Activated CD4-positive, alpha-beta T cell treated with anti-CD3 and anti-CD28 coated beads for 48 hours (primary cell): ENCODE data around the gene BCAM.
"Not testable (repeated sequence)": the region's sequence is repeated elsewhere in the genome, so short reads cannot be mapped to it uniquely, and the experiment has no call there.

Source experiments
- DNase-seq: peaks from one replicate; pipeline ENCODE4 v3.0.0-alpha.2; 2020

Gene BCAM

GRCh38 chr19:44855606-44856005 lies 46.7 kb downstream of the BCAM start:
- DNase-seq, result no peak

- no peak for DNase-seq
These were observed 47.6 kb downstream of the BCAM start for GRCh38 chr19:44856421-44857083.

GRCh38 chr19:44857837-44858236 lies 48.9 kb downstream of the BCAM start:
- DNase-seq, result no peak

- not testable (repeated sequence) for DNase-seq
These were observed 52.7 kb downstream of the BCAM start for GRCh38 chr19:44861576-44861975.

- no peak for DNase-seq
These were observed 55.1 kb downstream of the BCAM start for GRCh38 chr19:44863990-44864389.

- no peak for DNase-seq
These were observed 56.4 kb downstream of the BCAM start for GRCh38 chr19:44865196-44865767.

- no peak for DNase-seq
These were observed 57.8 kb downstream of the BCAM start for GRCh38 chr19:44866664-44867063.

GRCh38 chr19:44867578-44867977 lies 58.7 kb downstream of the BCAM start:
- DNase-seq, result no peak

- no peak for DNase-seq
These were observed 61.0 kb downstream of the BCAM start for GRCh38 chr19:44869733-44870470.
